Smooth muscle cell (in vitro differentiated cells): Measurements from ENCODE around the gene AXDND1. TPM values are rescaled to one million over a fixed set of nuclear protein-coding genes. Genes with fewer than 3 reads are reported as not detected.
A peak's percentile ranks its signal among the peaks of the same experiment; 100 is the strongest.
"Not testable (repeated sequence)": the region's sequence is repeated elsewhere in the genome, so short reads cannot be mapped to it uniquely, and the experiment has no call there.

Experiments
- DNase-seq: peaks from one replicate; lab custom pipeline; 2025; ENCODE audit not compliant: unreplicated experiment; lab: John Stamatoyannopoulos, UW
- H2AFZ ChIP-seq: fragments of 200-600 bp; sonication (generic); 2 replicates; pipeline ENCODE4 v1.6.0; 2016; ENCODE audit warnings: antibody characterized with exemption, low read depth, mild to moderate bottlenecking
- H3F3A ChIP-seq: fragments of 200-600 bp; sonication (generic); 2 replicates; pipeline ENCODE4 v1.6.0; 2017; ENCODE audit warnings: antibody characterized with exemption, low read depth
- H3K27ac ChIP-seq: fragments of 200-600 bp; sonication (generic); 2 replicates; pipeline ENCODE4 v1.5.1; 2016; ENCODE audit warnings: low read depth, mild to moderate bottlenecking
- H3K27me3 ChIP-seq: fragments of 200-600 bp; sonication (generic); 2 replicates; pipeline ENCODE4 v1.6.1; 2016; ENCODE audit warnings: low read depth, mild to moderate bottlenecking
- H3K36me3 ChIP-seq: fragments of 200-600 bp; sonication (generic); 2 replicates; pipeline ENCODE4 v1.5.1; 2016; ENCODE audit warnings: low read depth
- H3K4me1 ChIP-seq: fragments of 200-600 bp; sonication (generic); 2 replicates; pipeline ENCODE4 v1.5.1; 2016; ENCODE audit warnings: low read depth
- H3K4me2 ChIP-seq: fragments of 200-600 bp; sonication (generic); 2 replicates; pipeline ENCODE4 v1.6.0; 2016; ENCODE audit warnings: mild to moderate bottlenecking
- H3K4me3 ChIP-seq: fragments of 200-600 bp; sonication (generic); 2 replicates; pipeline ENCODE4 v1.5.1; 2016; ENCODE audit warnings: mild to moderate bottlenecking
- H3K79me2 ChIP-seq: fragments of 200-600 bp; sonication (generic); 2 replicates; pipeline ENCODE4 v1.6.0; 2016; ENCODE audit warnings: low read depth, mild to moderate bottlenecking
- H3K9ac ChIP-seq: fragments of 200-600 bp; sonication (generic); 2 replicates; pipeline ENCODE4 v1.6.0; 2016; ENCODE audit warnings: low read depth
- H3K9me3 ChIP-seq: fragments of 200-600 bp; sonication (generic); replicated peaks from 2 replicates; pipeline ENCODE4 v1.5.1; 2016; ENCODE audit warnings: low read depth
- H4K20me1 ChIP-seq: fragments of 200-600 bp; sonication (generic); 2 replicates; pipeline ENCODE4 v1.6.0; 2016; ENCODE audit warnings: low read depth
- CTCF ChIP-seq: fragments of 200-600 bp; sonication (generic); IDR thresholded peaks from 2 replicates; pipeline ENCODE4 v1.5.1; 2017; ENCODE audit warnings: borderline replicate concordance, mild to moderate bottlenecking, antibody characterized with exemption; ENCODE audit not compliant: insufficient read depth, poor library complexity, severe bottlenecking
- WGBS: methylation state at CpG from one replicate; pipeline ENCODE4 v1.1.7; 2016; ENCODE audit warnings: low lambda C conversion rate; 5-methylcytosine and 5-hydroxymethylcytosine counted together
- polyA plus RNA-seq: library from polyadenylated mRNA; unstranded; fragments of >200 nt; fragmentation: Nextera tagmentation; extraction: Ambion mirVana; gene quantifications from 2 replicates; pipeline ENCODE4 v1.2.1, GENCODE V29; 2016
- total RNA-seq: library from RNA; depleted of rRNA; stranded (reverse); fragments of >200 nt; gene quantifications from 2 replicates; pipeline ENCODE4 v1.2.3, GENCODE V29; 2014

AXDND1 gene
- total and polyA plus RNA-seq, 2 experiments from 2014 or later, result 0.41 TPM; not detected in 1

GRCh38 chr1:179441501-179441900, 75.7 kb downstream of the AXDND1 start:
- H3K4me1 ChIP-seq, result no peaks in the 10 kb centered on the region
- H3K27me3 ChIP-seq, result no peaks in the 10 kb centered on the region
- no peak for DNase-seq
- no peak for TF ChIP-seq CTCF
- no peak overlapping the region for H3K9ac ChIP-seq
- no peaks in the 10 kb centered on the region for H3F3A ChIP-seq
- WGBS, result 90% methylated on average over 6 of the region's 6 CpGs
- H3K9me3 ChIP-seq, result no peaks in the 10 kb centered on the region
- H3K27ac ChIP-seq, result no peak overlapping the region
- no peaks in the 10 kb centered on the region for H3K79me2 ChIP-seq
- H3K4me3 ChIP-seq, result no peak overlapping the region
- H3K4me2 ChIP-seq, result no peak overlapping the region
- no peaks in the 10 kb centered on the region for H4K20me1 ChIP-seq
- no peak overlapping the region for H2AFZ ChIP-seq
- no peaks in the 10 kb centered on the region for H3K36me3 ChIP-seq

DNA sequence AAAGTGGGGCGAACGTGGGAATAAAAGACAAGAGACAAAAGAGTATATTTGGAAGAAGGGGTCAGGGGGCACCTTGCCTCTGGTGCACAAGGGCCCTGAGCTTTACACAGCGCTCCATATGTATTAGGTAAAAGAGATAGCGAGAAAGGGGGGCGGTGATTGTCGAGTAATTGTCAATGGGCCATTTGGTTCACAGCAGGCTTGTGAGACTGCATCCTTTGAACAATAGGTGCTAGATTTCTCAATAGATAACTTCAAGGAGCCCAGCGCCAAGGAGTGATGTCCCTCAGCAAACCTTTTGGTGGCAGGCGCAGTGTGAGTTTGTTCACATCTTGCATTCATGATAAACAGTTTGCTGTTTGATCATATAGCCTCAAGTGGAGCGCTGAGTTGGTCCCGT, 77.1 kb downstream of the AXDND1 start:
- H4K20me1 ChIP-seq, H3K27ac ChIP-seq, H3F3A ChIP-seq, H2AFZ ChIP-seq, H3K9ac ChIP-seq, H3K36me3 ChIP-seq, H3K4me3 ChIP-seq, H3K79me2 ChIP-seq, H3K9me3 ChIP-seq, DNase-seq, H3K4me2 ChIP-seq, H3K27me3 ChIP-seq, H3K4me1 ChIP-seq: not testable (repeated sequence)
- WGBS, result 77% methylated on average over 10 of the region's 10 CpGs

- no peaks in the 10 kb centered on the region for H3F3A ChIP-seq
- no peaks in the 10 kb centered on the region for H3K9me3 ChIP-seq
- H3K27me3 ChIP-seq, result no peaks in the 10 kb centered on the region
- TF ChIP-seq CTCF, result no peak
- no peak overlapping the region for H2AFZ ChIP-seq
- no peaks in the 10 kb centered on the region for H3K4me1 ChIP-seq
- no peaks in the 10 kb centered on the region for H3K79me2 ChIP-seq
- no peak overlapping the region for H3K9ac ChIP-seq
- no peak overlapping the region for H3K27ac ChIP-seq
- H3K4me2 ChIP-seq, result no peak overlapping the region
- no peaks in the 10 kb centered on the region for H3K36me3 ChIP-seq
- H4K20me1 ChIP-seq, result no peaks in the 10 kb centered on the region
- H3K4me3 ChIP-seq, result no peak overlapping the region
- no peak for DNase-seq
Measured at GRCh38 chr1:179445593-179445992, 79.8 kb downstream of the AXDND1 start.

GRCh38 chr1:179447489-179447888, 81.7 kb downstream of the AXDND1 start:
- 83% methylated on average over 3 of the region's 3 CpGs for WGBS
- H4K20me1 ChIP-seq, result no peaks in the 10 kb centered on the region
- H2AFZ ChIP-seq, result no peak overlapping the region
- no peaks in the 10 kb centered on the region for H3K9me3 ChIP-seq
- peak; percentile 3 for TF ChIP-seq CTCF
- H3K27me3 ChIP-seq, result no peaks in the 10 kb centered on the region
- H3K4me2 ChIP-seq, result no peak overlapping the region
- DNase-seq, result no peak
- H3K9ac ChIP-seq, result no peak overlapping the region
- H3F3A ChIP-seq, result no peaks in the 10 kb centered on the region
- no peaks in the 10 kb centered on the region for H3K79me2 ChIP-seq
- H3K4me1 ChIP-seq, result no peaks in the 10 kb centered on the region
- no peak overlapping the region for H3K4me3 ChIP-seq
- H3K27ac ChIP-seq, result no peak overlapping the region
- no peaks in the 10 kb centered on the region for H3K36me3 ChIP-seq
